HL-60 (cell line): Measurements from ENCODE around the gene PHC2.

Experiments used
- DNase-seq, 2 experiments: peaks; one replicate each; pipeline ENCODE4 v3.0.0-alpha.2; 2010 to 2020; ENCODE audit warnings: low read depth in 1 of 2, low spot score in 1 of 2
- H3K27ac ChIP-seq: fragments of 250-450 bp; sonication (Bioruptor Pico); replicated peaks from 2 replicates; pipeline ENCODE4 v1.5.1; 2020; ENCODE audit warnings: mild to moderate bottlenecking, moderate library complexity
- H3K27me3 ChIP-seq: fragments of 250-450 bp; sonication (Bioruptor Pico); 2 replicates; pipeline ENCODE4 v1.5.1; 2021; ENCODE audit warnings: mild to moderate bottlenecking, moderate library complexity; ENCODE audit not compliant: insufficient read depth, poor library complexity, severe bottlenecking
- H3K4me3 ChIP-seq: replicated peaks from 2 replicates; pipeline ENCODE4 v1.5.1; 2011; ENCODE audit warnings: mild to moderate bottlenecking, control low read depth, low read length; ENCODE audit not compliant: insufficient read depth
- GABPA ChIP-seq: IDR thresholded peaks from 2 replicates; pipeline ENCODE4 v1.6.1; 2012; ENCODE audit warnings: low read depth
- POLR2AphosphoS5 ChIP-seq: IDR thresholded peaks from 2 replicates; pipeline ENCODE4 v1.6.1; 2012; ENCODE audit warnings: low read depth
- SPI1 ChIP-seq: IDR thresholded peaks from 2 replicates; pipeline ENCODE4 v1.6.1; 2012; ENCODE audit warnings: low read depth, mild to moderate bottlenecking, borderline replicate concordance
- TF ChIP-seq, protein P1 (sequence below): IDR thresholded peaks from one replicate; pipeline ENCODE4 v1.5.1; 2011; ENCODE audit warnings: low read length, control low read depth, inconsistent platforms; ENCODE audit not compliant: insufficient read depth
- TF ChIP-seq, protein P2 (sequence below): IDR thresholded peaks from 2 replicates; pipeline ENCODE4 v1.6.1; 2012; ENCODE audit warnings: low read depth; ENCODE audit not compliant: insufficient replicate concordance

The PHC2 gene

DNA sequence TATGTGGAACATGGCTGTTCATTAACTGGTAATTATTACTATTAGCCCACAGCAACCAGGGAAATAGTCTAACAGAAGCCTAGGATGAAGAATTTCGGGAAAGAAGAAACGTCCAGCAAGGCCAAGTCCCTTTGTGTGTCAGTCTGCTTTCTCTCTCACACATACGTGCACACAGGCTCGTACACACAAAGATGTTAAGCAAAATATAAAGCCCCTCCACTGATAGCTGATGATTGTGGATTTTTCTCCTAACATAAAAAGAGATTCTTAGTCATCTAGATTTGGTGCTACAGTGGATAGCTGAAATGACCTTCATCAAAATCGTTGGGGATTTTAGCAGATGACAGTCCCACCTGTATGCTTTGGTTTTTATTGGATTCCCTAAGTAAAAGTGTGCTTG, 67.9 kb downstream of the PHC2 start:
- H3K27me3 ChIP-seq, result no peaks in the 10 kb centered on the region
- H3K4me3 ChIP-seq, result no peak overlapping the region
- no peak for TF ChIP-seq POLR2AphosphoS5
- no peak overlapping the region for H3K27ac ChIP-seq
- DNase-seq, result no peak

DNA sequence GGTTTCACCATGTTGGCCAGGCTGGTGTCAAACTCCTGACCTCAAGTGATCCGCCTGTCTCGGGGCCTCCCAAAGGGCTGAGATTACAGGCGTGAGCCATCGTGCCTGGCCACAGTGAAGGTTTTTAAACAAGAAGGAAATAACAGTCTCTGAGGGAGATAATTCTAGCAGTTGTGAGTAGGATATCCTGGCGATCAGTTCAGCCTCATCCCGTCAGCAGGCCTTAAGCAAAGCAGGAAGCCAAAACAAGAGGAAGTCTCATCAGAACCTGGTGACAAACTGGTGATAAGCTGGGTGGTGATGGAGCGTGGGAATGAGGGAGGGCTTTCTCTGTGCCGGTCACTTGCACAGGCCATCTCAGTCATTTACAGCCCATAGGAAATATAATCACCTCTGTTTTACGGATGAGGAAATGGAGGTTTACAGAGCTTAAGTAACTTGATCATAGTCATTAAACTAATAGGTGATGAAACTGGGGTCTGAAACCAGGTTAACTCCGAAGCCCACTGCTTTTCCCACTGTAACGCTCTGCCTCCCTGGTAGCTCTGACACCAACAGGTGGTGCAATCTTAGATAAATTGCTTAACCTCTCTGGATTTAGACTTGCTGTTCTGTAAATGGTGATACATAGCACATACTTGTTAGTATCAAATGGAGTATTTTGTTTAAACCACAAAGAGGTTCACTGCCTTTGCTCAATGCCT, 69.2 kb downstream of the PHC2 start:
- no peak for DNase-seq
- no peak overlapping the region for H3K27ac ChIP-seq
- no peak overlapping the region for H3K4me3 ChIP-seq
- H3K27me3 ChIP-seq, result no peaks in the 10 kb centered on the region
- no peak; the same call in 1 of the 2 replicates for TF ChIP-seq SPI1
- TF ChIP-seq GABPA, result no peak
- TF ChIP-seq, protein P1, sequence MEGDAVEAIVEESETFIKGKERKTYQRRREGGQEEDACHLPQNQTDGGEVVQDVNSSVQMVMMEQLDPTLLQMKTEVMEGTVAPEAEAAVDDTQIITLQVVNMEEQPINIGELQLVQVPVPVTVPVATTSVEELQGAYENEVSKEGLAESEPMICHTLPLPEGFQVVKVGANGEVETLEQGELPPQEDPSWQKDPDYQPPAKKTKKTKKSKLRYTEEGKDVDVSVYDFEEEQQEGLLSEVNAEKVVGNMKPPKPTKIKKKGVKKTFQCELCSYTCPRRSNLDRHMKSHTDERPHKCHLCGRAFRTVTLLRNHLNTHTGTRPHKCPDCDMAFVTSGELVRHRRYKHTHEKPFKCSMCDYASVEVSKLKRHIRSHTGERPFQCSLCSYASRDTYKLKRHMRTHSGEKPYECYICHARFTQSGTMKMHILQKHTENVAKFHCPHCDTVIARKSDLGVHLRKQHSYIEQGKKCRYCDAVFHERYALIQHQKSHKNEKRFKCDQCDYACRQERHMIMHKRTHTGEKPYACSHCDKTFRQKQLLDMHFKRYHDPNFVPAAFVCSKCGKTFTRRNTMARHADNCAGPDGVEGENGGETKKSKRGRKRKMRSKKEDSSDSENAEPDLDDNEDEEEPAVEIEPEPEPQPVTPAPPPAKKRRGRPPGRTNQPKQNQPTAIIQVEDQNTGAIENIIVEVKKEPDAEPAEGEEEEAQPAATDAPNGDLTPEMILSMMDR, result no peak
- no peak for TF ChIP-seq POLR2AphosphoS5
- TF ChIP-seq, protein P2, sequence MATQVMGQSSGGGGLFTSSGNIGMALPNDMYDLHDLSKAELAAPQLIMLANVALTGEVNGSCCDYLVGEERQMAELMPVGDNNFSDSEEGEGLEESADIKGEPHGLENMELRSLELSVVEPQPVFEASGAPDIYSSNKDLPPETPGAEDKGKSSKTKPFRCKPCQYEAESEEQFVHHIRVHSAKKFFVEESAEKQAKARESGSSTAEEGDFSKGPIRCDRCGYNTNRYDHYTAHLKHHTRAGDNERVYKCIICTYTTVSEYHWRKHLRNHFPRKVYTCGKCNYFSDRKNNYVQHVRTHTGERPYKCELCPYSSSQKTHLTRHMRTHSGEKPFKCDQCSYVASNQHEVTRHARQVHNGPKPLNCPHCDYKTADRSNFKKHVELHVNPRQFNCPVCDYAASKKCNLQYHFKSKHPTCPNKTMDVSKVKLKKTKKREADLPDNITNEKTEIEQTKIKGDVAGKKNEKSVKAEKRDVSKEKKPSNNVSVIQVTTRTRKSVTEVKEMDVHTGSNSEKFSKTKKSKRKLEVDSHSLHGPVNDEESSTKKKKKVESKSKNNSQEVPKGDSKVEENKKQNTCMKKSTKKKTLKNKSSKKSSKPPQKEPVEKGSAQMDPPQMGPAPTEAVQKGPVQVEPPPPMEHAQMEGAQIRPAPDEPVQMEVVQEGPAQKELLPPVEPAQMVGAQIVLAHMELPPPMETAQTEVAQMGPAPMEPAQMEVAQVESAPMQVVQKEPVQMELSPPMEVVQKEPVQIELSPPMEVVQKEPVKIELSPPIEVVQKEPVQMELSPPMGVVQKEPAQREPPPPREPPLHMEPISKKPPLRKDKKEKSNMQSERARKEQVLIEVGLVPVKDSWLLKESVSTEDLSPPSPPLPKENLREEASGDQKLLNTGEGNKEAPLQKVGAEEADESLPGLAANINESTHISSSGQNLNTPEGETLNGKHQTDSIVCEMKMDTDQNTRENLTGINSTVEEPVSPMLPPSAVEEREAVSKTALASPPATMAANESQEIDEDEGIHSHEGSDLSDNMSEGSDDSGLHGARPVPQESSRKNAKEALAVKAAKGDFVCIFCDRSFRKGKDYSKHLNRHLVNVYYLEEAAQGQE, result no peak

DNA sequence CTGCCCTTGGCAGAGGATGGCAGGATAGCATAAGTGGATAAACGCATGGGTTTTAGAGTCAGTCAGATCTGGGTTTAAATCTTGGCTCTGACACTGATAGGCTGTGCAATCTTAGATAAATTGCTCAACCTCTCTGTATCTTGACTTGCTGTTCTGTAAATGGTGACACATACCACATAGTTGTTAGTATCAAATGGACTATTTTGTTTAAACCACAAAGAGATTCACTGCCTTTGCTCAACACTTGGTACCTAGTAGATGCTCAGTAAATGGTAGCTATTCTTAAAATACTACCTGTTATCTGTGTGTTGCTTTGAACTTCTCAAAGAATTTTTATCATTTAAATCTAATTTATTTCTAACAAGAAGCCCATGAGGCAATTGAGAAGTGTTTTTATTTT, 70.5 kb downstream of the PHC2 start:
- no peak overlapping the region for H3K4me3 ChIP-seq
- H3K27me3 ChIP-seq, result no peaks in the 10 kb centered on the region
- no peak for DNase-seq
- no peak for TF ChIP-seq SPI1
- no peak for TF ChIP-seq POLR2AphosphoS5
- no peak for TF ChIP-seq GABPA
- TF ChIP-seq, protein P1, result no peak
- TF ChIP-seq, protein P2, result no peak
- no peak overlapping the region for H3K27ac ChIP-seq

DNA sequence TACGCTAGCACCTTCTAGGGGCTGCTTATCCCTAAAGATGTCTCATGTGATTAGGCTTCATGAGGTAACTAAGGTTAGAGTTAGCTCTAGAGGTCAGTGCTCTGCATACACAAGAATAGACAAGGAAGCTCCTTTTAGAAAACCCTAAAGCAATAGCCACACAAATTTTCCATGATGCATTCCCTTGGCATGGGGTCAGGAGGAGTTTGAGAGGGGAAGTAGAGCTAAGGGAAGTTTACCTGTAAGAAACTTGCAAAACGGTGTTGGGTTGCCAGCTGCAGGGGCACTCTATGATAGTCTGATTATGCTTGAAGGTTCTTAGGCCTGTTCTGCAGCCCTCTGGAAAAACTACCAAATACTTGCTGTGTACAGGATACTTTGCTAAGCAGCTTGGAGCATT, 71.0 kb downstream of the PHC2 start:
- Histone ChIP-seq H3K4me3 (no peak overlapping the region), H3K27ac (no peak overlapping the region), H3K27me3 (no peaks in the 10 kb centered on the region)
- TF ChIP-seq POLR2AphosphoS5 (no peak), GABPA (no peak), SPI1 (no peak)
- TF ChIP-seq, protein P2, result no peak
- TF ChIP-seq, protein P1, result no peak
- DNase-seq, result no peak
